Hippocampal formation (tissue), 2 donors: ENCODE data around the gene CAPNS2.

ENCODE experiments used
- DNase-seq, 2 donors: peaks; one replicate each; lab custom pipeline; 2025; lab: John Stamatoyannopoulos, UW

The CAPNS2 gene

GRCh38 chr16:55566432-55567175 is at the start of gene CAPNS2:
TSS of gene CAPNS2 (plus strand) at chr16:55566684. CDS start at chr16:55566757, 73 bp downstream.
- no peak for DNase-seq

GRCh38 chr16:55521792-55522191 is 44.7 kb upstream of the CAPNS2 start:
- no peak for DNase-seq

- no peak for DNase-seq
Measured at GRCh38 chr16:55526441-55526840, 40.0 kb upstream of the CAPNS2 start.

DNA sequence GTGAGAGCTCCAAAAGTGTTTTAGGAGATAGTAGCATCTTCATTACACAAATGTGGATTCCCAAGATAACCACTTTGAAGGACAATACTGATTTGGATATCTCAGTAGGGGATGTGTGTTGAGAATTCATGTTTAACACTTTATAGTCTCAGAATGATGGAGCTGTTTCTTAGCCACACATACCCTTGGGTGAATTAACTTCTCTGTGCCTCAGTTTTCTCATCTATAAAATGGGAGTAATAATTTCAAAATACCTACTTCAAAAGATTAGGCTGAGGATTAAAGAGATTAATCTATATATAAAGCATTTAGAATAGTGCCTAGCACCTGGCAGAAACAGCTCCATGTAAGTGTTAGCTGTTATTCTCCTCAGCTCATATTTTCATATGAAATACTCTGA is 38.6 kb upstream of the CAPNS2 start:
- no peak for DNase-seq

GRCh38 chr16:55529018-55529417 is 37.5 kb upstream of the CAPNS2 start:
- no peak for DNase-seq

DNA sequence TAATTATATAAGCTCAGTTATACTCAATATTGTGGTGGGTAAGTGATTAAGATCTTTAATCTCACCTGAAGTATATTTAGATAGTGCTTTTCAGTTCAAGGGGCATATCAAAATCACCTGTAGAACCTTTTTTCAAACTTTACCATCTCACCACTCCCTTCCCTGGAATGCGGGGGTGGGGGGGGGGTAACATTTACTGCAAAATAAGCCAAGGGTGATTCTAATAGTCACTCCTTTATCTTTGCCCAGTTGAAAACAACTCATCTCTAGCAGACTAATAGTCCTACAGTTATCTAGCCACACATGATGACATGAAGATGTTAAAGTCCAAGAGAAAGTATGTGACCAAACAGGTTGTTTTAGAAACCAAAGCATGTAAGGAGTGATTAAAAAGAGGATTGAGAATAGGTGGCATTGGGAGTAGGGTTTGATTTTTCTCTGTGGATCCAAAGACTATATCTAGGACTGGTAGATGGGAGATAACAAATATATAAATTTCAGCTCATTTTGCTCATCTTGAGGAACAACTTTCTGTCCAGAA is 36.1 kb upstream of the CAPNS2 start:
- DNase-seq = no peak

- no peak for DNase-seq
Measured at GRCh38 chr16:55532227-55532626, 34.3 kb upstream of the CAPNS2 start.

GRCh38 chr16:55534756-55535155 is 31.7 kb upstream of the CAPNS2 start:
- peak in 1 of 2 donors; percentile 16 for DNase-seq

GRCh38 chr16:55539049-55539448 is 27.4 kb upstream of the CAPNS2 start:
- no peak for DNase-seq

- no peak for DNase-seq
Measured at GRCh38 chr16:55539488-55539887, 27.0 kb upstream of the CAPNS2 start.

GRCh38 chr16:55540221-55540620 is 26.3 kb upstream of the CAPNS2 start:
- DNase-seq = no peak

- DNase-seq = no peak
Measured at GRCh38 chr16:55542459-55543082, 23.9 kb upstream of the CAPNS2 start.

DNA sequence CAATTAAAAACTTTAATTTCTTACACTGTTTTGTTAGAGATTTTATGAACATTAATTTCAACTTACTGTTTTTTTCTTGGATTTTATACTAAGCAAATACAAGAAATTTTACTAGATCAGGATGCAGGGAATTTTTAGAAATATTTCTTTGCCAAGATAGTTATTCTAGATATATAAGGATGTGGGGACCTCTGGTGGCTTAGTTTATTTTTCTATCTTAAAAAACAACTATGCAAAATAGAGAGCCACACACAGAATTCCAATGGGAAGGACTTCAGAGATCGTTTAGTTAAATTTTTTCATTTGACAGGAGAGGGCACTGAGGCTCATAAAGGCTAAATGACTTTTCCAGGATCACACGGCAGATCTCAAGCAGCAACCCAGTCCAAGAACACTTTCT is 23.0 kb upstream of the CAPNS2 start:
- DNase-seq = peak in 1 of 2 donors; percentile 74

- no peak for DNase-seq
Measured at GRCh38 chr16:55552621-55553020, 13.9 kb upstream of the CAPNS2 start.

DNA sequence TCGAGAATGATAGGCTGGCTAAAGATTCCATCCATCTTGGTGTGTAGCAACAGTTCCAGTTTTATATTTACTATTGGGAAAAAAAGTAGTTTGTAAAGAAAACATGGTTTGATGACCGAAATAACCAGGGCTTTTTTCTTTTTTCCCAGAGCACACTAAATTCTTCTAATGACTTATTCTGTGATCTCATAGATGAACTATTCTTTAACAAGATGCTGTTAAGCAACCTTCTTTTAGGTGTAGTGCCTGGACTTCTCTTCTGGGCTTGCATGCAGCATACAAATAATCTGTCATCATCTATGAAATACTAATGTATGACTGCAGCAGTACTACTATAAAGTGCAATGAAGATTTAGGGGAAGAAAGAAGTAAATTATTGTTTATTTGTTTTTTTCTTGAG is 11.0 kb upstream of the CAPNS2 start:
- DNase-seq = no peak

GRCh38 chr16:55557186-55557585 is 9.3 kb upstream of the CAPNS2 start:
- DNase-seq = no peak

DNA sequence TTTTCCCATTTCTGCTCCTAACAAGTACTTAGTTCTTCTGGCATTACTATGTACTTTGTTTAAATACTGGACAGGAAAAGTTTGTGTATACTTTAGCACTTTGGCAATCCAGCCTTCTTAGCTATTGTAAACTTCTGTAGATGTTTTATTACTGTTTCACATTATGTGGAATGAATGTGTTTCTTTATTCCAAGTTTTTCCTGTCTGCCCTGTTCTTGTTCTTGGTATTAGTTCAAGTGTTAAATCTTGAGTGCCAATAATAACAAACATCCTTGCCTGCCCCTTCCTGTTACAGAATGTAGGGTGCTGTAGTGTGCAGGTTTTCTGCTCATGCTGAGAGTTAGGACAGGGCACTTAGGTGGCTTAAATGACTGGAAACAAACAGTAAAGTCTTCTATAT is 7.3 kb upstream of the CAPNS2 start:
- no peak for DNase-seq

- no peak for DNase-seq
Measured at GRCh38 chr16:55559933-55560516, 6.5 kb upstream of the CAPNS2 start.

DNA sequence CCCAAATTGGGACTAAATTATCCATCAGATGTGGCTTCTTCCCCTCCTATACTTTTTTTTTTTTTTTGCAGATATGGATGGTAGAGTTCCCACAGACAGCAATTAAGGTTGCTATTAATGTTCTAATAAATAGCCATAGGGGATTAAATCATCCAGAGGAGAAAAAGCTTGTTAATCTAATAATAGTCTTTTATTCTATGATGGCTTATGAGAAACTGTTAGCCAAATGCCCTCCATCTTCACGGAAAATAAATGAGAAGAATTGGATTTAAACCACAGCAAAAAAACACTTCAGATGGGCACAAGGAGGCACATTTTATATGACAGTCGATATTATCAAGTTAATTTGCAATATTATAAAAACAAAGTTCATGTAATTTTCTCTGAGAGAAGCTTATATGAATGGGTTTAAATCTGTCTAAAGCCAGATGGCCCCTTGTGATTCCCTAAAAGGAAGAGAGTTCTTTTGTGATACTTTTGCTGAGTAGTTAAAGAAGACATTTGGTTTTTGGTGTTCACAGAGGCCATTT is 5.1 kb upstream of the CAPNS2 start:
- no peak for DNase-seq

- no peak for DNase-seq
Measured at GRCh38 chr16:55562936-55563335, 3.5 kb upstream of the CAPNS2 start.

DNA sequence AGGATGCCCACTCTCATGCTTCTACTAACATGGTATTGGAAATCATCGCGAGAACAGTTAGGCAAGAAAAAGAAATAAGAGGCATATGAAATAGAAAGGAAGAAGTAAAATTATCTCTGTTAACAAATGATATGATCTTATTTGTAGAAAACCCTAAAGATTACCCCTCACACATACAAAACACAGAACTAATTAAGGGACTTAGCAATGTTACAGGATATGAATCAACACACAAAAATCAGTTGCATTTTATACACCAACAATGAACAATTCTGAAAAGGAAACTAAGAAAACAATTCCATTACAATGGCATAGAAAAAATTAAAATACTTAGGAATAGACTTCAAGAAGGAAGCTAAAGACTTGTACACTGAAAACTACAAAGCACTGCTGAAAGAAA is 2.7 kb upstream of the CAPNS2 start:
- no peak for DNase-seq

DNA sequence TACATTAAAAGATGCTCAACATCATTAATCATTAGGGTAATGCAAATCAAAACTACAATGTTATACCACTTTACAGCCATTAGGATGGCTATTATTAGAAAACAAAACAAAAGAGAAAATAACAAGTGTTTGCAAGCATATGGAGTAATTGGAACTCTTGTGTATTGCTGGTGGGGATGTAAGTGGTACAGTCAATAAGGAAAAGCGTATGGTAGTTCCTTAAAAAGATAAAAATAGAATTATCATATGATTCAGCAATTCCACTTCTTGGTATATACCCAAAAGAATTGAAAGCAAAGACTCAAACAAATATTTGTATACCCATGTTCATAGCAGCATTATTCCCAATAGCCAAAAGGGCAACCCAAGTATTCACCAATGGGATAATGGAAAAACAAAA is 1.4 kb upstream of the CAPNS2 start:
- no peak for DNase-seq

DNA sequence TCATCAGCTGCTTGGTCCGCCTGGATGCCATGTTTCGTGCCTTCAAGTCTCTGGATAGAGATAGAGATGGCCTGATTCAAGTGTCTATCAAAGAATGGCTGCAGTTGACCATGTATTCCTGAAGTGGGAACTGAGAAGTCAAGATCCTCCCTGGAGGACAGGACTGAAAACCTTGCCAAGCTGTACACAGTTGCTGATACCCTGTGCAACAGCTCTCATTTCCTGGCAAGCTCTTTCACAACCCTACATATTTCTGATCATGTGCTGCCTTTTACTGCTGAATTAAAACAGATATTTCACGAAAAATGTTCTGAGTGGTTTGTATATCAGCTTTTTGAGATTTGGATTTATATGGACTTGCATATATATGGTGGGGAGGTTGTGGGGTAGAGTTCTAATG is 898 bp downstream of the CAPNS2 start:
- DNase-seq = no peak
